ENCODE data around the gene OR13F1.

GRCh38 chr9:104503440-104503839, 623 bp upstream of the OR13F1 start:
- no peak for TF ChIP-seq CTCF (IDR thresholded peaks at IDR 0.05)
- TF ChIP-seq POLR2A (IDR thresholded peaks at IDR 0.05), result no peak
- no peak for TF ChIP-seq EP300 (IDR thresholded peaks at IDR 0.05)
